HEK293 (cell line): ENCODE results near the gene C2.

Experiments used
- FEZF1 ChIP-seq: fragments of 450-650 bp; formaldehyde crosslinking; IDR thresholded peaks from 2 replicates; pipeline ENCODE4 v1.5.1; 2016; ENCODE audit warnings: missing biosample characterization, missing genetic modification characterization
- GLI4 ChIP-seq: fragments of 450-650 bp; formaldehyde crosslinking; IDR thresholded peaks from 2 replicates; pipeline ENCODE4 v1.5.1; 2016; ENCODE audit warnings: missing biosample characterization, missing genetic modification characterization
- HOXD13 ChIP-seq: sonication (generic); formaldehyde crosslinking; IDR thresholded peaks from 2 replicates; pipeline ENCODE4 v1.8.0; 2022; ENCODE audit warnings: missing genetic modification reagents, borderline replicate concordance
- KLF10 ChIP-seq: fragments of 450-650 bp; IDR thresholded peaks from 2 replicates; pipeline ENCODE4 v1.5.1; 2018; ENCODE audit warnings: missing biosample characterization, mild to moderate bottlenecking, missing genetic modification characterization
- MYNN ChIP-seq: fragments of 450-650 bp; formaldehyde crosslinking; IDR thresholded peaks from 2 replicates; pipeline ENCODE4 v1.5.1; 2016; ENCODE audit warnings: missing biosample characterization, missing genetic modification characterization, borderline replicate concordance
- SCRT2 ChIP-seq: fragments of 450-650 bp; formaldehyde crosslinking; IDR thresholded peaks from 2 replicates; pipeline ENCODE4 v1.5.1; 2016; ENCODE audit warnings: missing biosample characterization, missing genetic modification characterization
- YY1 ChIP-seq: fragments of 450-650 bp; formaldehyde crosslinking; IDR thresholded peaks from 2 replicates; pipeline ENCODE4 v1.5.1; 2018; ENCODE audit warnings: missing biosample characterization, missing genetic modification characterization
- ZBTB11 ChIP-seq: fragments of 450-650 bp; formaldehyde crosslinking; conservative IDR thresholded peaks from 2 replicates; pipeline ENCODE4 v1.5.1; 2016; ENCODE audit warnings: low read depth, missing biosample characterization, missing genetic modification characterization
- ZEB2 ChIP-seq: fragments of 450-650 bp; formaldehyde crosslinking; IDR thresholded peaks from 2 replicates; pipeline ENCODE4 v1.5.1; 2016; ENCODE audit warnings: missing biosample characterization, missing genetic modification characterization
- ZNF132 ChIP-seq: fragments of 450-650 bp; formaldehyde crosslinking; IDR thresholded peaks from 2 replicates; pipeline ENCODE4 v1.5.1; 2017; ENCODE audit warnings: missing biosample characterization, missing genetic modification characterization, borderline replicate concordance
- ZNF140 ChIP-seq: fragments of 450-650 bp; formaldehyde crosslinking; IDR thresholded peaks from 2 replicates; pipeline ENCODE4 v1.5.1; 2016; ENCODE audit warnings: missing biosample characterization, missing genetic modification characterization
- ZNF211 ChIP-seq: fragments of 450-650 bp; formaldehyde crosslinking; IDR thresholded peaks from 2 replicates; pipeline ENCODE4 v1.5.1; 2016; ENCODE audit warnings: low read depth, missing biosample characterization, missing genetic modification characterization
- ZNF354C ChIP-seq: fragments of 450-650 bp; formaldehyde crosslinking; IDR thresholded peaks from 2 replicates; pipeline ENCODE4 v1.5.1; 2016; ENCODE audit warnings: missing biosample characterization, missing genetic modification characterization, low read depth, borderline replicate concordance
- ZNF521 ChIP-seq: fragments of 450-650 bp; formaldehyde crosslinking; IDR thresholded peaks from 2 replicates; pipeline ENCODE4 v1.5.1; 2017; ENCODE audit warnings: missing biosample characterization, mild to moderate bottlenecking, missing genetic modification characterization
- ZNF585B ChIP-seq: fragments of 450-650 bp; formaldehyde crosslinking; IDR thresholded peaks from 2 replicates; pipeline ENCODE4 v1.5.1; 2016; ENCODE audit warnings: missing biosample characterization, missing genetic modification characterization
- ZNF692 ChIP-seq: fragments of 450-650 bp; formaldehyde crosslinking; IDR thresholded peaks from 2 replicates; pipeline ENCODE4 v1.5.1; 2016; ENCODE audit warnings: missing biosample characterization, missing genetic modification characterization
- ZNF76 ChIP-seq: fragments of 450-650 bp; formaldehyde crosslinking; IDR thresholded peaks from 2 replicates; pipeline ENCODE4; 2016; ENCODE audit warnings: low read depth, missing biosample characterization, missing genetic modification characterization, borderline replicate concordance
- ZNF791 ChIP-seq: fragments of 450-650 bp; formaldehyde crosslinking; IDR thresholded peaks from 2 replicates; pipeline ENCODE4 v1.5.1; 2016; ENCODE audit warnings: missing biosample characterization, missing genetic modification characterization
- ZNF830 ChIP-seq: fragments of 450-650 bp; IDR thresholded peaks from 2 replicates; pipeline ENCODE4 v1.5.0; 2018; ENCODE audit warnings: missing biosample characterization, missing genetic modification characterization, low read depth, mild to moderate bottlenecking, moderate library complexity
- TF ChIP-seq, protein P1 (sequence below): fragments of 450-650 bp; formaldehyde crosslinking; IDR thresholded peaks from 2 replicates; pipeline ENCODE4 v1.5.1; 2016; ENCODE audit warnings: missing biosample characterization, missing genetic modification characterization
- TF ChIP-seq, protein P2 (sequence below): fragments of 450-650 bp; formaldehyde crosslinking; IDR thresholded peaks from 2 replicates; pipeline ENCODE4 v1.5.1; 2017; ENCODE audit warnings: missing biosample characterization, missing genetic modification characterization
- TF ChIP-seq, protein P3 (sequence below): fragments of 450-650 bp; formaldehyde crosslinking; IDR thresholded peaks from 2 replicates; pipeline ENCODE4 v1.5.1; 2016; ENCODE audit warnings: missing biosample characterization, missing genetic modification characterization, borderline replicate concordance
- TF ChIP-seq, protein P4 (sequence below): fragments of 450-650 bp; formaldehyde crosslinking; IDR thresholded peaks from 2 replicates; pipeline ENCODE4 v1.5.1; 2016; ENCODE audit warnings: missing biosample characterization, missing genetic modification characterization

Gene C2

DNA sequence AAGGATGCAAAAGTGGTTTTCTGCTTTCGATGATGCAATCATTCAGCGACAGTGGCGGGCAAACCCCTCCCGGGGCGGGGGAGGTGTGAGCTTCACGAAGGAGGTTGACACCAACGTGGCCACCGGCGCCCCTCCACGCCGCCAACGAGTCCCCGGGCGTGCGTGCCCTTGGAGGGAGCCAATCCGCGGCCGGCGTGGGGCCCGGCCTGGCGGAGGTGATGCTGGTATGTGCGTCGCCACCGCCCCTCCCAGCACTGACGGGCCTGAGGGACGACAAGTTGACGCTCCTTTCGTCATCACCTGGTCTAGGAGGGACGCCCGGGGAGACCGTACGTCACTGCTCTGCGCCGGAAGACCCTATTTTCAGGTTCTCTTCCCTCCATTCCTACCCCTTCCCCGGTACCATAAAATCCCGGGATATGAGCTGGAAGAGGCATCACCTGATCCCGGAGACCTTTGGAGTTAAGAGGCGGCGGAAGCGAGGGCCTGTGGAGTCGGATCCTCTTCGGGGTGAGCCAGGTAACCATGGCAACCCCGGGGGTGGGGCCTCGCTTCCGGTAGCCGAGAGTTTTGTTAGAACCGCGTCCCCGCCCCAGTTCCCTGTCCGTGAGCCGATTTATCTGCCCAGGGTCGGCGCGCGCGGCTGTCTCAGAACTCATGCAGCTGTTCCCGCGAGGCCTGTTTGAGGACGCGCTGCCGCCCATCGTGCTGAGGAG, 44.6 kb downstream of the C2 start, which contains the start of gene DXO (continued):
- TF ChIP-seq ZNF211 (tag by site-specific recombination) (no peak), ZEB2 (tag by site-specific recombination) (peak; percentile 98), SCRT2 (tag by site-specific recombination) (peak; percentile 73), ZNF585B (tag by site-specific recombination) (no peak), ZNF830 (tag by site-specific recombination) (no peak), KLF10 (peak; percentile 97), YY1 (peak; percentile 57; the same call in 1 of the 2 replicates), ZNF354C (tag by site-specific recombination) (no peak), ZNF140 (tag by site-specific recombination) (no peak), ZNF692 (tag by site-specific recombination) (peak; percentile 89), ZNF76 (tag by site-specific recombination) (peak; percentile 81), FEZF1 (tag by site-specific recombination) (peak; percentile 39; the same call in 1 of the 2 replicates), GLI4 (peak; percentile 16; the same call in 1 of the 2 replicates), MYNN (tag by site-specific recombination) (peak; percentile 35; the same call in 1 of the 2 replicates), ZBTB11 (tag by site-specific recombination) (peak; percentile 98), ZNF132 (tag by site-specific recombination) (no peak), HOXD13 (CRISPR knock-in tag) (no peak), ZNF521 (tag by site-specific recombination) (no peak), ZNF791 (tag by site-specific recombination) (no peak)
- TF ChIP-seq, protein P1, sequence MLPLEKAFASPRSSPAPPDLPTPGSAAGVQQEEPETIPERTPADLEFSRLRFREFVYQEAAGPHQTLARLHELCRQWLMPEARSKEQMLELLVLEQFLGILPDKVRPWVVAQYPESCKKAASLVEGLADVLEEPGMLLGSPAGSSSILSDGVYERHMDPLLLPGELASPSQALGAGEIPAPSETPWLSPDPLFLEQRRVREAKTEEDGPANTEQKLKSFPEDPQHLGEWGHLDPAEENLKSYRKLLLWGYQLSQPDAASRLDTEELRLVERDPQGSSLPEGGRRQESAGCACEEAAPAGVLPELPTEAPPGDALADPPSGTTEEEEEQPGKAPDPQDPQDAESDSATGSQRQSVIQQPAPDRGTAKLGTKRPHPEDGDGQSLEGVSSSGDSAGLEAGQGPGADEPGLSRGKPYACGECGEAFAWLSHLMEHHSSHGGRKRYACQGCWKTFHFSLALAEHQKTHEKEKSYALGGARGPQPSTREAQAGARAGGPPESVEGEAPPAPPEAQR (tag by site-specific recombination) = peak; percentile 94
- TF ChIP-seq, protein P2, sequence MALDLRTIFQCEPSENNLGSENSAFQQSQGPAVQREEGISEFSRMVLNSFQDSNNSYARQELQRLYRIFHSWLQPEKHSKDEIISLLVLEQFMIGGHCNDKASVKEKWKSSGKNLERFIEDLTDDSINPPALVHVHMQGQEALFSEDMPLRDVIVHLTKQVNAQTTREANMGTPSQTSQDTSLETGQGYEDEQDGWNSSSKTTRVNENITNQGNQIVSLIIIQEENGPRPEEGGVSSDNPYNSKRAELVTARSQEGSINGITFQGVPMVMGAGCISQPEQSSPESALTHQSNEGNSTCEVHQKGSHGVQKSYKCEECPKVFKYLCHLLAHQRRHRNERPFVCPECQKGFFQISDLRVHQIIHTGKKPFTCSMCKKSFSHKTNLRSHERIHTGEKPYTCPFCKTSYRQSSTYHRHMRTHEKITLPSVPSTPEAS (tag by site-specific recombination) = no peak; the same call in 1 of the 2 replicates
- TF ChIP-seq, protein P3, sequence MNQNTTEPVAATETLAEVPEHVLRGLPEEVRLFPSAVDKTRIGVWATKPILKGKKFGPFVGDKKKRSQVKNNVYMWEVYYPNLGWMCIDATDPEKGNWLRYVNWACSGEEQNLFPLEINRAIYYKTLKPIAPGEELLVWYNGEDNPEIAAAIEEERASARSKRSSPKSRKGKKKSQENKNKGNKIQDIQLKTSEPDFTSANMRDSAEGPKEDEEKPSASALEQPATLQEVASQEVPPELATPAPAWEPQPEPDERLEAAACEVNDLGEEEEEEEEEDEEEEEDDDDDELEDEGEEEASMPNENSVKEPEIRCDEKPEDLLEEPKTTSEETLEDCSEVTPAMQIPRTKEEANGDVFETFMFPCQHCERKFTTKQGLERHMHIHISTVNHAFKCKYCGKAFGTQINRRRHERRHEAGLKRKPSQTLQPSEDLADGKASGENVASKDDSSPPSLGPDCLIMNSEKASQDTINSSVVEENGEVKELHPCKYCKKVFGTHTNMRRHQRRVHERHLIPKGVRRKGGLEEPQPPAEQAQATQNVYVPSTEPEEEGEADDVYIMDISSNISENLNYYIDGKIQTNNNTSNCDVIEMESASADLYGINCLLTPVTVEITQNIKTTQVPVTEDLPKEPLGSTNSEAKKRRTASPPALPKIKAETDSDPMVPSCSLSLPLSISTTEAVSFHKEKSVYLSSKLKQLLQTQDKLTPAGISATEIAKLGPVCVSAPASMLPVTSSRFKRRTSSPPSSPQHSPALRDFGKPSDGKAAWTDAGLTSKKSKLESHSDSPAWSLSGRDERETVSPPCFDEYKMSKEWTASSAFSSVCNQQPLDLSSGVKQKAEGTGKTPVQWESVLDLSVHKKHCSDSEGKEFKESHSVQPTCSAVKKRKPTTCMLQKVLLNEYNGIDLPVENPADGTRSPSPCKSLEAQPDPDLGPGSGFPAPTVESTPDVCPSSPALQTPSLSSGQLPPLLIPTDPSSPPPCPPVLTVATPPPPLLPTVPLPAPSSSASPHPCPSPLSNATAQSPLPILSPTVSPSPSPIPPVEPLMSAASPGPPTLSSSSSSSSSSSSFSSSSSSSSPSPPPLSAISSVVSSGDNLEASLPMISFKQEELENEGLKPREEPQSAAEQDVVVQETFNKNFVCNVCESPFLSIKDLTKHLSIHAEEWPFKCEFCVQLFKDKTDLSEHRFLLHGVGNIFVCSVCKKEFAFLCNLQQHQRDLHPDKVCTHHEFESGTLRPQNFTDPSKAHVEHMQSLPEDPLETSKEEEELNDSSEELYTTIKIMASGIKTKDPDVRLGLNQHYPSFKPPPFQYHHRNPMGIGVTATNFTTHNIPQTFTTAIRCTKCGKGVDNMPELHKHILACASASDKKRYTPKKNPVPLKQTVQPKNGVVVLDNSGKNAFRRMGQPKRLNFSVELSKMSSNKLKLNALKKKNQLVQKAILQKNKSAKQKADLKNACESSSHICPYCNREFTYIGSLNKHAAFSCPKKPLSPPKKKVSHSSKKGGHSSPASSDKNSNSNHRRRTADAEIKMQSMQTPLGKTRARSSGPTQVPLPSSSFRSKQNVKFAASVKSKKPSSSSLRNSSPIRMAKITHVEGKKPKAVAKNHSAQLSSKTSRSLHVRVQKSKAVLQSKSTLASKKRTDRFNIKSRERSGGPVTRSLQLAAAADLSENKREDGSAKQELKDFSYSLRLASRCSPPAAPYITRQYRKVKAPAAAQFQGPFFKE (tag by site-specific recombination) = no peak
- TF ChIP-seq, protein P4, sequence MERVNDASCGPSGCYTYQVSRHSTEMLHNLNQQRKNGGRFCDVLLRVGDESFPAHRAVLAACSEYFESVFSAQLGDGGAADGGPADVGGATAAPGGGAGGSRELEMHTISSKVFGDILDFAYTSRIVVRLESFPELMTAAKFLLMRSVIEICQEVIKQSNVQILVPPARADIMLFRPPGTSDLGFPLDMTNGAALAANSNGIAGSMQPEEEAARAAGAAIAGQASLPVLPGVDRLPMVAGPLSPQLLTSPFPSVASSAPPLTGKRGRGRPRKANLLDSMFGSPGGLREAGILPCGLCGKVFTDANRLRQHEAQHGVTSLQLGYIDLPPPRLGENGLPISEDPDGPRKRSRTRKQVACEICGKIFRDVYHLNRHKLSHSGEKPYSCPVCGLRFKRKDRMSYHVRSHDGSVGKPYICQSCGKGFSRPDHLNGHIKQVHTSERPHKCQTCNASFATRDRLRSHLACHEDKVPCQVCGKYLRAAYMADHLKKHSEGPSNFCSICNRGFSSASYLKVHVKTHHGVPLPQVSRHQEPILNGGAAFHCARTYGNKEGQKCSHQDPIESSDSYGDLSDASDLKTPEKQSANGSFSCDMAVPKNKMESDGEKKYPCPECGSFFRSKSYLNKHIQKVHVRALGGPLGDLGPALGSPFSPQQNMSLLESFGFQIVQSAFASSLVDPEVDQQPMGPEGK = peak; percentile 100
